HG03060 (cell line): Measurements from ENCODE around the gene NMNAT2.
"Not testable (repeated sequence)": the region's sequence is repeated elsewhere in the genome, so short reads cannot be mapped to it uniquely, and the experiment has no call there.

Experiments used
- ATAC-seq: cut with Tn5 transposase; IDR thresholded peaks from one replicate; pipeline ENCODE4 v1.9.1; 2021; ENCODE audit warnings: low read depth, moderate number of reproducible peaks; ENCODE audit not compliant: unreplicated experiment

Gene NMNAT2

GRCh38 chr1:183291216-183291762 lies 126.9 kb downstream of the NMNAT2 start:
- no peak for ATAC-seq

GRCh38 chr1:183290628-183291027 lies 127.6 kb downstream of the NMNAT2 start:
- no peak for ATAC-seq

GRCh38 chr1:183289051-183289496 lies 129.1 kb downstream of the NMNAT2 start:
- ATAC-seq: no peak

- no peak for ATAC-seq
Observed at GRCh38 chr1:183288583-183288982, 129.6 kb downstream of the NMNAT2 start.

GRCh38 chr1:183287191-183287675 lies 130.9 kb downstream of the NMNAT2 start:
- ATAC-seq: no peak

- ATAC-seq: no peak
Observed at GRCh38 chr1:183285746-183286145, 132.4 kb downstream of the NMNAT2 start.

- no peak for ATAC-seq
Observed at GRCh38 chr1:183285256-183285655, 132.9 kb downstream of the NMNAT2 start.

GRCh38 chr1:183284086-183284485 lies 134.1 kb downstream of the NMNAT2 start:
- no peak for ATAC-seq

- no peak for ATAC-seq
Observed at GRCh38 chr1:183283286-183283685, 134.9 kb downstream of the NMNAT2 start.

GRCh38 chr1:183282101-183282855 lies 135.9 kb downstream of the NMNAT2 start:
- no peak for ATAC-seq

- ATAC-seq: no peak
Observed at GRCh38 chr1:183281553-183282091, 136.6 kb downstream of the NMNAT2 start.

GRCh38 chr1:183281039-183281438 lies 137.1 kb downstream of the NMNAT2 start:
- no peak for ATAC-seq

GRCh38 chr1:183279835-183280234 lies 138.3 kb downstream of the NMNAT2 start:
- ATAC-seq: no peak

- no peak for ATAC-seq
Observed at GRCh38 chr1:183278739-183279591, 139.2 kb downstream of the NMNAT2 start.

- no peak for ATAC-seq
Observed at GRCh38 chr1:183277821-183278738, 140.1 kb downstream of the NMNAT2 start.

GRCh38 chr1:183276386-183277080 lies 141.6 kb downstream of the NMNAT2 start:
- ATAC-seq: no peak

GRCh38 chr1:183275322-183275721 lies 142.9 kb downstream of the NMNAT2 start:
- ATAC-seq: no peak

GRCh38 chr1:183274836-183275235 lies 143.3 kb downstream of the NMNAT2 start:
- ATAC-seq: no peak

GRCh38 chr1:183273984-183274383 lies 144.2 kb downstream of the NMNAT2 start:
- not testable (repeated sequence) for ATAC-seq
